Esophagus squamous epithelium (tissue), 5 donors: ENCODE data around the gene NCKAP5. TPM values are rescaled to one million over a fixed set of nuclear protein-coding genes. Genes with fewer than 3 reads are reported as not detected.

ENCODE experiments used
- DNase-seq: peaks from one replicate; lab custom pipeline; 2025; lab: John Stamatoyannopoulos, UW
- H3K27ac ChIP-seq, 4 donors: fragments of 200-600 bp; sonication (generic); one replicate each; pipeline ENCODE4 v1.5.1; 2016 to 2019; ENCODE audit warnings: mild to moderate bottlenecking in 1 of 4
- H3K27me3 ChIP-seq, 4 donors: fragments of 200-600 bp; sonication (generic); 1 replicate in 3 of 4; 2 replicates in 1 of 4; pipeline versions ENCODE4 v1.5.1 to v1.6.0; 2017 to 2021; ENCODE audit warnings: antibody characterized with exemption in 1 of 4
- H3K36me3 ChIP-seq, 3 donors: fragments of 200-600 bp; sonication (generic); one replicate each; pipeline ENCODE4 v1.5.1; 2016 to 2019
- H3K4me1 ChIP-seq, 3 donors: fragments of 200-600 bp; sonication (generic); one replicate each; pipeline ENCODE4 v1.5.1; 2017 to 2019
- H3K4me3 ChIP-seq, 4 donors: fragments of 200-600 bp; sonication (generic); 1 replicate in 3 of 4; 2 replicates in 1 of 4; pipeline ENCODE4 v1.5.1; 2016 to 2019; ENCODE audit warnings: mild to moderate bottlenecking in 2 of 4, moderate library complexity in 1 of 4
- H3K9me3 ChIP-seq, 3 donors: fragments of 200-600 bp; sonication (generic); one replicate each; pipeline ENCODE4 v1.5.1; 2016 to 2019
- POLR2A ChIP-seq, 4 donors: fragments of 450-650 bp; IDR thresholded peaks; one replicate each; pipeline ENCODE4 v1.6.1; 2017; ENCODE audit warnings: antibody characterized with exemption in 4 of 4, mild to moderate bottlenecking in 4 of 4, moderate library complexity in 3 of 4
- WGBS, 2 donors: methylation state at CpG; one replicate each; pipeline ENCODE4 v1.1.5; 2018; 5-methylcytosine and 5-hydroxymethylcytosine counted together
- intact Hi-C: fragments of 100-400 bp; cut with DNase I; formaldehyde crosslinking; loops from one replicate; pipeline ENCODE4 v1.15.0; 2022
- total RNA-seq, 4 donors: library from RNA; depleted of rRNA; stranded (reverse); fragments of >200 nt; gene quantifications; one replicate each; pipeline ENCODE4 v1.1.0, GENCODE V29; 2016
- TF ChIP-seq, protein P1 (sequence below), 6 experiments: fragments of 450-650 bp in 4 of 6; fragments of 200-600 bp in 2 of 6; sonication (generic) in 2 of 6; IDR thresholded peaks; one replicate each; pipeline ENCODE4 v1.5.1; 2016 to 2019; ENCODE audit warnings: antibody characterized with exemption in 6 of 6, mild to moderate bottlenecking in 4 of 6, moderate library complexity in 4 of 6
- donor health status: DM: yes; HTN: yes; CAD: no.

NCKAP5 gene
- total RNA-seq, 4 donors from 2014 or later, result 4.5 to 6.9 (median 5.3) TPM

DNA sequence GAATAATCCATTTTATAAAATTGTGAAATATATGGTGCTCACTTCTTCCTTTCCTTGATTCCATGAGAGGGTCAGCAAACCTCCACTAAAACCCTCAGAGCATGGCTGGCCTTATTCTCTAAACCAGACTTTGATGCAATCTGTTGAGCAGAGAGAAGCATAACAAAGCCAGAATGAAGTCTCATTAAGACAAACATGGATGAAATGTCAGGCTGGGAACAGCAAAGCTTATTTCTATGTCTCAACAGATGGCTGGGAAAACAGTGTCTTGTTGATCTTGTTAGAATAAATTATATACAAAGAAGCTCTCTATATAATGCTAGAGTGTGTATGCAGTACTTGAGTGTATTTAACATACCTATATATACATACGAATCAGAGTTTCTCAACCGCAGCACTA lies 671.2 kb downstream of the NCKAP5 start:
- intact Hi-C loops, result no loop called here
- H3K9me3 ChIP-seq, result no peaks in the 10 kb centered on the region
- WGBS, 2 donors, result 89 to 94% methylated on average over 2 of the region's 2 CpGs
- H3K4me1 ChIP-seq, result no peaks in the 10 kb centered on the region
- H3K36me3 ChIP-seq, result no peaks in the 10 kb centered on the region
- TF ChIP-seq, protein P1, sequence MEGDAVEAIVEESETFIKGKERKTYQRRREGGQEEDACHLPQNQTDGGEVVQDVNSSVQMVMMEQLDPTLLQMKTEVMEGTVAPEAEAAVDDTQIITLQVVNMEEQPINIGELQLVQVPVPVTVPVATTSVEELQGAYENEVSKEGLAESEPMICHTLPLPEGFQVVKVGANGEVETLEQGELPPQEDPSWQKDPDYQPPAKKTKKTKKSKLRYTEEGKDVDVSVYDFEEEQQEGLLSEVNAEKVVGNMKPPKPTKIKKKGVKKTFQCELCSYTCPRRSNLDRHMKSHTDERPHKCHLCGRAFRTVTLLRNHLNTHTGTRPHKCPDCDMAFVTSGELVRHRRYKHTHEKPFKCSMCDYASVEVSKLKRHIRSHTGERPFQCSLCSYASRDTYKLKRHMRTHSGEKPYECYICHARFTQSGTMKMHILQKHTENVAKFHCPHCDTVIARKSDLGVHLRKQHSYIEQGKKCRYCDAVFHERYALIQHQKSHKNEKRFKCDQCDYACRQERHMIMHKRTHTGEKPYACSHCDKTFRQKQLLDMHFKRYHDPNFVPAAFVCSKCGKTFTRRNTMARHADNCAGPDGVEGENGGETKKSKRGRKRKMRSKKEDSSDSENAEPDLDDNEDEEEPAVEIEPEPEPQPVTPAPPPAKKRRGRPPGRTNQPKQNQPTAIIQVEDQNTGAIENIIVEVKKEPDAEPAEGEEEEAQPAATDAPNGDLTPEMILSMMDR (IDR thresholded peaks at IDR 0.05), result no peak
- no peak for TF ChIP-seq POLR2A (IDR thresholded peaks at IDR 0.05)
- no peak overlapping the region for H3K27ac ChIP-seq
- DNase-seq, result no peak
- H3K4me3 ChIP-seq, result no peak overlapping the region
- no peaks in the 10 kb centered on the region for H3K27me3 ChIP-seq

DNA sequence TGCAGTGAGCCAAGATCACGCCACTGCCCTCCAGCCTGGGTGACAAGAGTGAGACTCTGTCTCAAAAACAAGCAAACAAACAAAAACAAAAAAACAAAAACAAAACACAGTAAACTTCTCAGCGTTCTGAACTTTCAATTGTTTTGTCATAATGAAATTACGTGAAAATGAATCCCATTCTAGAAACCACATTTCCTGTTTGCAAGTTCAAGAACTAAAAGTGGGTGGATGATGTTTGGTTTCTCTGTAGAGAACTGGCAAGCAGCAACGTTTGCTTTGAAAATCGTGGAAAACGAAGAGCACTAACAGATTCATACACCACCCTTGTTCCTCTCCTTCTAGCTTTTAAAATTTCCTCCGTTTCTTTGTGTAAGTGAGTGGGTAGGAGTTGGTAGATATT lies 672.2 kb downstream of the NCKAP5 start:
- Histone ChIP-seq H3K4me3 (no peak overlapping the region), H3K36me3 (no peaks in the 10 kb centered on the region), H3K9me3 (no peaks in the 10 kb centered on the region), H3K4me1 (no peaks in the 10 kb centered on the region), H3K27me3 (no peaks in the 10 kb centered on the region), H3K27ac (no peak overlapping the region)
- DNase-seq, result no peak
- TF ChIP-seq, protein P1 (IDR thresholded peaks at IDR 0.05), result no peak
- no peak for TF ChIP-seq POLR2A (IDR thresholded peaks at IDR 0.05)
- intact Hi-C loops, result no loop called here
- 60% methylated on average over 7 of the region's 7 CpGs for WGBS, 2 donors

GRCh38 chr2:132891498-132891897 lies 676.8 kb downstream of the NCKAP5 start:
- Histone ChIP-seq H3K27me3 (no peaks in the 10 kb centered on the region), H3K9me3 (no peaks in the 10 kb centered on the region), H3K27ac (no peak overlapping the region), H3K4me1 (no peaks in the 10 kb centered on the region), H3K36me3 (no peaks in the 10 kb centered on the region), H3K4me3 (no peak overlapping the region)
- DNase-seq, result no peak
- 83 to 90% methylated on average over 5 of the region's 5 CpGs for WGBS, 2 donors
- intact Hi-C loops, result no loop called here
- TF ChIP-seq POLR2A (IDR thresholded peaks at IDR 0.05), result no peak
- TF ChIP-seq, protein P1 (IDR thresholded peaks at IDR 0.05), result no peak

DNA sequence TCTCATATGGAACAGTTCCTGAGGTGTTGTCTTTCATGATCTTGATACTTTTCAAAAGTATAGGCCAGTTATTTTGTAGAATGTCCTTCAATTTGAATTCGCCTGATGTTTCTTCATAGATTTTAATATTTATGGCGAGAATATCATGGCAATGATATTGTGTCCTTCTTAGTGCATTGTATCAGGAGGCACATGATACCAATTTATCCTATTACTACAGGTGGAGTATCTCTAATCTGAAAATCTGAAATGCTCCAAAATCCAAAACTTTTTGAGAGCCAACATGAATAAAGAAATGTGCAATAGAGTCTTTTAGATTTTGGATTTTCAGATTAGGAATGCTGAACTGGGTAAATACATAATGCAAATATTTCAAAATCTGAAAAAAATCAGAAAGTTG lies 681.7 kb downstream of the NCKAP5 start:
- no peaks in the 10 kb centered on the region for H3K36me3 ChIP-seq
- no peak overlapping the region for H3K27ac ChIP-seq
- intact Hi-C loops, result no loop called here
- WGBS, 2 donors, result 46 to 69% methylated on average over 2 of the region's 2 CpGs
- H3K27me3 ChIP-seq, result no peaks in the 10 kb centered on the region
- no peak for TF ChIP-seq POLR2A (IDR thresholded peaks at IDR 0.05)
- TF ChIP-seq, protein P1 (IDR thresholded peaks at IDR 0.05), result no peak
- no peak overlapping the region for H3K4me3 ChIP-seq
- DNase-seq, result no peak
- no peaks in the 10 kb centered on the region for H3K9me3 ChIP-seq
- no peaks in the 10 kb centered on the region for H3K4me1 ChIP-seq

DNA sequence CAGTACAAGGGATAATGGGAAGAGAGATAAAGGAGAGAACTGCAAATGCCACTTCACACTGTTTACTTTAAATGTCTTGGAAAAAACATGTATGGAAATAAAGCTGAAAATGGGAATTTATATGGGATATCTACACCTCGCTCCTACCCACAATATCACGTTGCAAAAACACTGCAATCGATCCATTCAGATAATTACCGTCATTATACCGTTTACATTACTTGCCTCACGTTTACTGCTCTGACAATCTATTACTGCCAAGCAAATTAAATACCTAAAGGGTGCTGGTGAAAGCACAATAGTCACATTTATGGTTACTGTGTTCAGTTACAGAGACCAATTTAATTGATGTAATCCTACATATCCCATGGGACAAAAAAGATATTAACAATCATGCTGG lies 683.6 kb downstream of the NCKAP5 start:
- no peak for DNase-seq
- H3K27ac ChIP-seq, result no peak overlapping the region
- TF ChIP-seq, protein P1 (IDR thresholded peaks at IDR 0.05), result no peak
- no peak for TF ChIP-seq POLR2A (IDR thresholded peaks at IDR 0.05)
- H3K4me1 ChIP-seq, result no peaks in the 10 kb centered on the region
- no peak overlapping the region for H3K4me3 ChIP-seq
- 75% methylated on average over 6 of the region's 6 CpGs for WGBS, 2 donors
- H3K36me3 ChIP-seq, result no peaks in the 10 kb centered on the region
- no peaks in the 10 kb centered on the region for H3K27me3 ChIP-seq
- intact Hi-C loops, result no loop called here
- H3K9me3 ChIP-seq, result no peaks in the 10 kb centered on the region
